Peyer's patch (tissue), 4 donors: Measurements from ENCODE around the gene GINS3. TPM values are rescaled to one million over a fixed set of nuclear protein-coding genes. Genes with fewer than 3 reads are reported as not detected.

Experiments used
- DNase-seq, 3 donors: peaks; one replicate each; pipeline ENCODE4 v3.0.0-alpha.2; 2017 to 2019
- H3K27ac ChIP-seq, 4 donors: fragments of 200-600 bp; sonication (generic); one replicate each; pipeline ENCODE4 v1.5.1; 2016 to 2019
- H3K27me3 ChIP-seq, 2 donors: fragments of 200-600 bp; sonication (generic); one replicate each; pipeline ENCODE4 v1.5.1; 2019
- H3K36me3 ChIP-seq, 3 donors: fragments of 200-600 bp; sonication (generic); one replicate each; pipeline ENCODE4 v1.5.1; 2016 to 2019
- H3K4me1 ChIP-seq, 4 donors: fragments of 200-600 bp; sonication (generic); one replicate each; pipeline ENCODE4 v1.5.1; 2016 to 2019
- H3K4me3 ChIP-seq, 4 donors: fragments of 200-600 bp; sonication (generic); 1 replicate in 3 of 4; 2 replicates in 1 of 4; pipeline ENCODE4 v1.5.1; 2016 to 2019; ENCODE audit warnings: mild to moderate bottlenecking in 1 of 4
- H3K9me3 ChIP-seq, 4 donors: fragments of 200-600 bp; sonication (generic); one replicate each; pipeline ENCODE4 v1.5.1; 2016 to 2019; ENCODE audit warnings: mild to moderate bottlenecking in 1 of 4
- CTCF ChIP-seq, 6 experiments: fragments of 450-650 bp in 4 of 6; fragments of 200-600 bp in 2 of 6; sonication (generic) in 1 of 6; IDR thresholded peaks; one replicate each; pipeline ENCODE4 v1.5.1; 2017 to 2019; ENCODE audit warnings: antibody characterized with exemption in 6 of 6, mild to moderate bottlenecking in 3 of 6, moderate library complexity in 1 of 6
- POLR2A ChIP-seq, 2 donors: fragments of 450-650 bp; IDR thresholded peaks; one replicate each; pipeline ENCODE4 v1.5.1; 2017; ENCODE audit warnings: antibody characterized with exemption in 2 of 2, mild to moderate bottlenecking in 2 of 2, moderate library complexity in 2 of 2
- total RNA-seq, 4 donors: library from RNA; depleted of rRNA; stranded (reverse); fragments of >200 nt; gene quantifications; one replicate each; pipeline ENCODE4 v1.1.0, GENCODE V29; 2016

The GINS3 gene
- total RNA-seq, 4 donors from 2014 or later: 1.3 to 4.1 (median 1.9) TPM

GRCh38 chr16:58449768-58450167 lies 57.5 kb downstream of the GINS3 start:
- DNase-seq: no peak
- H3K36me3 ChIP-seq: no peaks in the 10 kb centered on the region
- H3K9me3 ChIP-seq: no peaks in the 10 kb centered on the region
- H3K27ac ChIP-seq: no peak overlapping the region
- no peaks in the 10 kb centered on the region for H3K27me3 ChIP-seq
- no peaks in the 10 kb centered on the region for H3K4me1 ChIP-seq
- no peak overlapping the region for H3K4me3 ChIP-seq
- TF ChIP-seq POLR2A (IDR thresholded peaks at IDR 0.05) (no peak), CTCF (IDR thresholded peaks at IDR 0.05) (no peak)

DNA sequence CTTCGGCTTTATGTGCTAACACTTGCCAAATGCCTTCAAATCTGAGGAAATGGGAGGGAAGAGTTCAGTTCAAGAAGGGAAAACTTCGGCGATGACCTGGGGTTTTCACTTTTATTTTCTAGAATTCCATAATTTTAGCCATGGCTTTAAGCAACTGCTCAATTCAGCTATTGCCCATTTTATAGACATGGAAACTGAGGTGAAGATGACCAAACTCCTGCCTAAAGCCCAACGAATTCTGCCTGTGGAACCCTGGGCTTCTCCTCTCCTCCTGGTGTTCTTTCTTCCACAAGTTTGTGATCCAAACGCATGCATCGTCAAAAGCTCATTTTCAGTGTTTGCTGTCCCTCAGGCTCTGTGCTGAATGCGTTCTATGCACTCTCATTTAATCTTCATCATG lies 58.3 kb downstream of the GINS3 start:
- H3K4me1 ChIP-seq: no peaks in the 10 kb centered on the region
- no peaks in the 10 kb centered on the region for H3K9me3 ChIP-seq
- no peaks in the 10 kb centered on the region for H3K27me3 ChIP-seq
- no peak overlapping the region for H3K27ac ChIP-seq
- H3K4me3 ChIP-seq: no peak overlapping the region
- DNase-seq: no peak
- no peak for TF ChIP-seq CTCF (IDR thresholded peaks at IDR 0.05)
- no peak for TF ChIP-seq POLR2A (IDR thresholded peaks at IDR 0.05)
- H3K36me3 ChIP-seq: no peaks in the 10 kb centered on the region

GRCh38 chr16:58451265-58451689 lies 59.0 kb downstream of the GINS3 start:
- Histone ChIP-seq H3K4me1 (no peaks in the 10 kb centered on the region), H3K36me3 (no peaks in the 10 kb centered on the region)

DNA sequence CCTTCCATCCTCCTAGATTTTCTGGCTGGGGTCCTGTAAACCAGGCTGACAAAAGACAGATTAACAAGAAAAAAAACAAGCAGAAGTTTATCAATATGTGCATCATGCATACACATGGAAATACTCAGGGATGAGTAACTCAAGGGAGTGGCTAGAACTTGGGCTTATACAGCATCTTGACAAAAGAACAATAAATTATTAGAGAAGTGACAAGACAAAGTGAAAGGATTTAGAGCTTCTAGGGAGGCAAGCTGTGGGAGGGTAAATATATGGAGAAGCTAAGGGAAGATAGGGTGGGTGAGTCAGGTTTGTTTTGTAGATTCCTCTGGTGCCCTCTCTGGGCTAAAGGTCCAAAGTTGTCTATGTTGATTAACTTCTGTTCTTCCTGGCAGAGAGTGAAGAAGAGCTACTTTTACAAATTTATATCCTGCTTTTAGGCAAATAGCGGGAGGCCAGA lies 59.7 kb downstream of the GINS3 start:
- Histone ChIP-seq H3K4me3 (no peak overlapping the region), H3K36me3 (no peaks in the 10 kb centered on the region), H3K9me3 (no peaks in the 10 kb centered on the region), H3K27ac (no peak overlapping the region), H3K4me1 (no peaks in the 10 kb centered on the region), H3K27me3 (no peaks in the 10 kb centered on the region)
- TF ChIP-seq POLR2A (IDR thresholded peaks at IDR 0.05): no peak
- no peak for TF ChIP-seq CTCF (IDR thresholded peaks at IDR 0.05)
- DNase-seq: no peak

More at GRCh38 chr16:58451265-58451689, 59.0 kb downstream of the GINS3 start:
- Histone ChIP-seq H3K9me3 (no peaks in the 10 kb centered on the region), H3K4me3 (no peak overlapping the region), H3K27me3 (no peaks in the 10 kb centered on the region), H3K27ac (no peak overlapping the region)
- no peak for TF ChIP-seq CTCF (IDR thresholded peaks at IDR 0.05)
- no peak for TF ChIP-seq POLR2A (IDR thresholded peaks at IDR 0.05)
- DNase-seq: no peak

DNA sequence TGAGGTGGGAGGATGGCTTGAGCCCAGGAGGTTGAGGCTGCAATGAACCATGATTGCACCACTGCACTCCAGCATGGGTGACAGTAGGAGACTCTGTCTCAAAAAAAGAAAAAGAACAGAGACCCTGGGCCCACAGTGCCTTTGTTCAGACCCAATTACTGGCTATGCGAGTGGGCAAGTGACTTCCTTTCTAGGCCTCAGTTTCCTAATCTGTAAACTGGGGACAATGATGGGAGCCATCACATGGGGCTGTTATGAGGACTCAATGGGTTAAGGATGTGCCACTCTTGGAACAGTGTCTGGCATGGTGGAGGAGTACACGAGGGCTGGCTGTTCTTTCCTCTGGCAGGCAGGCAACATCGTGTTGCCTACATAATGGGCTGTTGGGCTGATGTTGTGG lies 60.4 kb downstream of the GINS3 start:
- Histone ChIP-seq H3K27ac (no peak overlapping the region), H3K4me1 (no peaks in the 10 kb centered on the region), H3K36me3 (no peaks in the 10 kb centered on the region), H3K27me3 (no peaks in the 10 kb centered on the region), H3K9me3 (no peaks in the 10 kb centered on the region), H3K4me3 (no peak overlapping the region)
- no peak for DNase-seq
- no peak for TF ChIP-seq POLR2A (IDR thresholded peaks at IDR 0.05)
- TF ChIP-seq CTCF (IDR thresholded peaks at IDR 0.05): no peak

- H3K9me3 ChIP-seq: no peaks in the 10 kb centered on the region
- TF ChIP-seq POLR2A (IDR thresholded peaks at IDR 0.05) (no peak), CTCF (IDR thresholded peaks at IDR 0.05) (no peak)
- H3K4me3 ChIP-seq: no peak overlapping the region
- H3K27ac ChIP-seq: no peak overlapping the region
- no peaks in the 10 kb centered on the region for H3K4me1 ChIP-seq
- H3K36me3 ChIP-seq: no peaks in the 10 kb centered on the region
- no peak for DNase-seq
- H3K27me3 ChIP-seq: no peaks in the 10 kb centered on the region
Measured at GRCh38 chr16:58454178-58454577, 61.9 kb downstream of the GINS3 start.
